SJCRH30 (cell line): ENCODE results near the gene ADAP1. TPM values are rescaled to one million over a fixed set of nuclear protein-coding genes. Genes with fewer than 3 reads are reported as not detected.
A peak's percentile ranks its signal among the peaks of the same experiment; 100 is the strongest.
"Not testable (repeated sequence)": the region's sequence is repeated elsewhere in the genome, so short reads cannot be mapped to it uniquely, and the experiment has no call there.

ENCODE experiments used
- DNase-seq, 2 experiments: peaks; one replicate each; pipeline ENCODE4 v3.0.0-alpha.2; 2015 to 2020
- H3K27ac ChIP-seq: fragments of 250-450 bp; sonication (Bioruptor Pico); 2 replicates; pipeline ENCODE4 v1.5.1; 2020; ENCODE audit warnings: mild to moderate bottlenecking, moderate library complexity
- H3K27me3 ChIP-seq: fragments of 250-450 bp; sonication (Bioruptor Pico); 2 replicates; pipeline ENCODE4 v1.5.1; 2020; ENCODE audit warnings: mild to moderate bottlenecking, moderate library complexity
- H3K36me3 ChIP-seq: fragments of 250-450 bp; sonication (Bioruptor Pico); 2 replicates; pipeline ENCODE4 v1.5.1; 2020; ENCODE audit warnings: mild to moderate bottlenecking, moderate library complexity
- H3K4me1 ChIP-seq: fragments of 250-450 bp; sonication (Bioruptor Pico); 2 replicates; pipeline ENCODE4 v1.5.1; 2020; ENCODE audit warnings: mild to moderate bottlenecking, moderate library complexity
- H3K4me3 ChIP-seq: fragments of 250-450 bp; sonication (Bioruptor Pico); 2 replicates; pipeline ENCODE4 v1.5.1; 2020; ENCODE audit warnings: mild to moderate bottlenecking, moderate library complexity
- H3K9me3 ChIP-seq: fragments of 250-450 bp; sonication (Bioruptor Pico); replicated peaks from 2 replicates; pipeline ENCODE4 v1.5.1; 2020; ENCODE audit warnings: mild to moderate bottlenecking, moderate library complexity
- total RNA-seq: library from RNA; depleted of rRNA; stranded (reverse); fragments of >200 nt; shearing (Covaris generic); gene quantifications from 2 replicates; pipeline ENCODE4 v1.2.3, GENCODE V29; 2014

ADAP1 gene
- total RNA-seq, 1 experiment from 2014 or later: 0.04 TPM

- no peaks in the 10 kb centered on the region; the same call in 1 of the 2 replicates for H3K27me3 ChIP-seq
- no peaks in the 10 kb centered on the region for H3K9me3 ChIP-seq
- H3K36me3 ChIP-seq: no peaks in the 10 kb centered on the region
- H3K4me3 ChIP-seq: no peak overlapping the region
- H3K27ac ChIP-seq: no peak overlapping the region
- no peaks in the 10 kb centered on the region for H3K4me1 ChIP-seq
- DNase-seq: no peak
Observed at GRCh38 chr7:932651-932975, 21.9 kb downstream of the ADAP1 start.

GRCh38 chr7:931871-932650 lies 22.4 kb downstream of the ADAP1 start:
- H3K4me1 ChIP-seq: no peaks in the 10 kb centered on the region
- no peak for DNase-seq
- no peak overlapping the region for H3K4me3 ChIP-seq
- no peak overlapping the region for H3K27ac ChIP-seq
- H3K9me3 ChIP-seq: no peaks in the 10 kb centered on the region
- no peaks in the 10 kb centered on the region; the same call in 1 of the 2 replicates for H3K27me3 ChIP-seq
- H3K36me3 ChIP-seq: no peaks in the 10 kb centered on the region

- Histone ChIP-seq H3K27ac (no peak overlapping the region), H3K4me3 (no peak overlapping the region), H3K9me3 (no peaks in the 10 kb centered on the region), H3K4me1 (no peaks in the 10 kb centered on the region), H3K36me3 (no peaks in the 10 kb centered on the region), H3K27me3 (no peaks in the 10 kb centered on the region; the same call in 1 of the 2 replicates)
- no peak for DNase-seq
Observed at GRCh38 chr7:930975-931758, 23.3 kb downstream of the ADAP1 start.

GRCh38 chr7:929311-929711 lies 25.2 kb downstream of the ADAP1 start:
- Histone ChIP-seq H3K4me1 (no peaks in the 10 kb centered on the region), H3K27ac (no peak overlapping the region), H3K4me3 (no peak overlapping the region), H3K27me3 (peaks cover 5% of the 10 kb centered on the region; the same call in 1 of the 2 replicates), H3K9me3 (no peaks in the 10 kb centered on the region), H3K36me3 (no peaks in the 10 kb centered on the region)
- no peak for DNase-seq

- H3K9me3 ChIP-seq: no peaks in the 10 kb centered on the region
- no peaks in the 10 kb centered on the region for H3K4me1 ChIP-seq
- H3K4me3 ChIP-seq: no peak overlapping the region
- no peaks in the 10 kb centered on the region for H3K36me3 ChIP-seq
- peaks cover 5% of the 10 kb centered on the region; the same call in 1 of the 2 replicates for H3K27me3 ChIP-seq
- peak; percentile 31 to 36 for DNase-seq
- no peak overlapping the region for H3K27ac ChIP-seq
Observed at GRCh38 chr7:927031-927671, 27.3 kb downstream of the ADAP1 start.

- H3K4me1 ChIP-seq: no peaks in the 10 kb centered on the region
- H3K27me3 ChIP-seq: peaks cover 5% of the 10 kb centered on the region; the same call in 1 of the 2 replicates
Observed at GRCh38 chr7:926061-927030, 28.1 kb downstream of the ADAP1 start.

GRCh38 chr7:925601-926000 lies 28.9 kb downstream of the ADAP1 start:
- Histone ChIP-seq H3K4me3 (no peak overlapping the region), H3K27ac (no peak overlapping the region), H3K27me3 (peaks cover 5% of the 10 kb centered on the region; the same call in 1 of the 2 replicates), H3K9me3 (no peaks in the 10 kb centered on the region), H3K4me1 (no peaks in the 10 kb centered on the region), H3K36me3 (no peaks in the 10 kb centered on the region)
- DNase-seq: no peak

More at GRCh38 chr7:926061-927030, 28.1 kb downstream of the ADAP1 start:
- DNase-seq: no peak
- H3K9me3 ChIP-seq: no peaks in the 10 kb centered on the region
- H3K36me3 ChIP-seq: no peaks in the 10 kb centered on the region
- H3K4me3 ChIP-seq: no peak overlapping the region
- no peak overlapping the region for H3K27ac ChIP-seq

GRCh38 chr7:924541-925231 lies 29.8 kb downstream of the ADAP1 start:
- Histone ChIP-seq H3K4me1 (no peaks in the 10 kb centered on the region), H3K27ac (no peak overlapping the region), H3K4me3 (no peak overlapping the region), H3K27me3 (peaks cover 5% of the 10 kb centered on the region; the same call in 1 of the 2 replicates), H3K36me3 (no peaks in the 10 kb centered on the region), H3K9me3 (no peaks in the 10 kb centered on the region)
- DNase-seq: no peak

GRCh38 chr7:924042-924441 lies 30.4 kb downstream of the ADAP1 start:
- H3K27me3 ChIP-seq, H3K36me3 ChIP-seq, H3K27ac ChIP-seq, H3K4me1 ChIP-seq, DNase-seq, H3K4me3 ChIP-seq, H3K9me3 ChIP-seq: not testable (repeated sequence)

GRCh38 chr7:923108-924041 lies 31.1 kb downstream of the ADAP1 start:
- Histone ChIP-seq H3K4me1 (no peaks in the 10 kb centered on the region), H3K27me3 (peaks cover 5% of the 10 kb centered on the region; the same call in 1 of the 2 replicates), H3K36me3 (no peaks in the 10 kb centered on the region), H3K9me3 (no peaks in the 10 kb centered on the region), H3K27ac (no peak overlapping the region), H3K4me3 (no peak overlapping the region)
- peak; percentile 30 to 41 for DNase-seq

GRCh38 chr7:922334-923107 lies 32.0 kb downstream of the ADAP1 start:
- no peak for DNase-seq
- H3K27me3 ChIP-seq: peaks cover 10% of the 10 kb centered on the region; the same call in 1 of the 2 replicates
- no peaks in the 10 kb centered on the region for H3K4me1 ChIP-seq
- no peak overlapping the region for H3K27ac ChIP-seq
- H3K9me3 ChIP-seq: no peaks in the 10 kb centered on the region
- H3K4me3 ChIP-seq: no peak overlapping the region
- H3K36me3 ChIP-seq: no peaks in the 10 kb centered on the region
